ENCODE data around the gene NMNAT2. TPM values are rescaled to one million over a fixed set of nuclear protein-coding genes. Genes with fewer than 3 reads are reported as not detected.

Gene NMNAT2
- polyA plus RNA-seq, 1 experiment, result 2.1 TPM

- DNase-seq (ENCODE audit: low read depth), result no peak
- no peak for TF ChIP-seq CTCF (IDR thresholded peaks at IDR 0.05; ENCODE audit: insufficient read depth, low read depth, low read length)
- H3K4me3 ChIP-seq (ENCODE audit: low read depth, low read length), result no peak overlapping the region
- no peaks in the 10 kb centered on the region for H3K27me3 ChIP-seq (ENCODE audit: control insufficient read depth, insufficient read depth, low read length)
- no peaks in the 10 kb centered on the region for H3K36me3 ChIP-seq (ENCODE audit: control insufficient read depth, insufficient read depth, low read length)
- ChIA-PET POLR2A (no interaction called here), CTCF (interaction anchor here (1.0 kb wide), 1 partner anchor 11 kb away, joined by 3 read pairs; no protein-coding TSS in a partner anchor)
Observed at GRCh38 chr1:183295521-183295920, 122.7 kb downstream of the NMNAT2 start.

GRCh38 chr1:183293876-183294275 is 124.3 kb downstream of the NMNAT2 start:
- no peaks in the 10 kb centered on the region for H3K36me3 ChIP-seq (ENCODE audit: control insufficient read depth, insufficient read depth, low read length)
- H3K4me3 ChIP-seq (ENCODE audit: low read depth, low read length), result no peak overlapping the region
- no peak for DNase-seq (ENCODE audit: low read depth)
- POLR2A ChIA-PET, result no interaction called here
- H3K27me3 ChIP-seq (ENCODE audit: control insufficient read depth, insufficient read depth, low read length), result no peaks in the 10 kb centered on the region
- CTCF ChIA-PET, result interaction anchor here (1.0 to 1.2 kb wide), 2 partner anchors 13 to 52 kb away, joined by 3 to 5 read pairs; no protein-coding TSS in a partner anchor
- no peak for TF ChIP-seq CTCF (IDR thresholded peaks at IDR 0.05; ENCODE audit: insufficient read depth, low read depth, low read length)

- POLR2A ChIA-PET, result no interaction called here
- no peak for TF ChIP-seq CTCF (IDR thresholded peaks at IDR 0.05; ENCODE audit: insufficient read depth, low read depth, low read length)
- DNase-seq (ENCODE audit: low read depth), result no peak
- Histone ChIP-seq H3K4me3 (ENCODE audit: low read depth, low read length) (no peak overlapping the region), H3K36me3 (ENCODE audit: control insufficient read depth, insufficient read depth, low read length) (no peaks in the 10 kb centered on the region), H3K27me3 (ENCODE audit: control insufficient read depth, insufficient read depth, low read length) (no peaks in the 10 kb centered on the region)
- CTCF ChIA-PET, result interaction anchor here (0.8 to 1.2 kb wide), 3 partner anchors 11 to 52 kb away, joined by 3 to 5 read pairs (median 3); no protein-coding TSS in a partner anchor
Observed at GRCh38 chr1:183293241-183293640, 124.9 kb downstream of the NMNAT2 start.

- ChIA-PET POLR2A (no interaction called here), CTCF (interaction anchor here (2.6 kb wide), 1 partner anchor 11 kb away, joined by 14 read pairs; no protein-coding TSS in a partner anchor)
- TF ChIP-seq CTCF (IDR thresholded peaks at IDR 0.05; ENCODE audit: insufficient read depth, low read depth, low read length), result no peak
- Histone ChIP-seq H3K36me3 (ENCODE audit: control insufficient read depth, insufficient read depth, low read length) (no peaks in the 10 kb centered on the region), H3K4me3 (ENCODE audit: low read depth, low read length) (no peak overlapping the region), H3K27me3 (ENCODE audit: control insufficient read depth, insufficient read depth, low read length) (no peaks in the 10 kb centered on the region)
- no peak for DNase-seq (ENCODE audit: low read depth)
Observed at GRCh38 chr1:183291802-183292514, 126.2 kb downstream of the NMNAT2 start.

GRCh38 chr1:183291216-183291762 is 126.9 kb downstream of the NMNAT2 start:
- no peak overlapping the region for H3K4me3 ChIP-seq (ENCODE audit: low read depth, low read length)
- no peak for TF ChIP-seq CTCF (IDR thresholded peaks at IDR 0.05; ENCODE audit: insufficient read depth, low read depth, low read length)
- H3K36me3 ChIP-seq (ENCODE audit: control insufficient read depth, insufficient read depth, low read length), result no peaks in the 10 kb centered on the region
- POLR2A ChIA-PET, result no interaction called here
- no peak for DNase-seq (ENCODE audit: low read depth)
- CTCF ChIA-PET, result interaction anchor here (2.6 kb wide), 1 partner anchor 10 kb away, joined by 14 read pairs; no protein-coding TSS in a partner anchor
- no peaks in the 10 kb centered on the region for H3K27me3 ChIP-seq (ENCODE audit: control insufficient read depth, insufficient read depth, low read length)
